Neural cell (in vitro differentiated cells): Measurements from ENCODE around the gene ASTN1. TPM values are rescaled to one million over a fixed set of nuclear protein-coding genes. Genes with fewer than 3 reads are reported as not detected.

ENCODE experiments used
- polyA plus RNA-seq: library from polyadenylated mRNA; depleted of rRNA; stranded (reverse); fragments of >200 nt; gene quantifications from 2 replicates; pipeline ENCODE4 v1.2.3, GENCODE V29; 2014
- small RNA-seq, 3 experiments: library from RNA; depleted of rRNA; stranded (forward); fragments of <200 nt; gene quantifications; one replicate each; pipeline ENCODE3, GENCODE V24; 2012

ASTN1 gene
- polyA plus RNA-seq, 1 donor from 2014 or later, result 33.4 TPM

Small RNAs within 50 kb of the gene (small RNA-seq; reads per million reads assigned to genes)
- 1,317 to 2,100 (median 1,884) reads per million in 3 experiments for gene MIR488

Other genes starting within 250 kb of the ASTN1 start
- gene BRINP2, start 6.2 kb upstream of the ASTN1 start, polyA plus RNA-seq, result 12.9 and 17.2 TPM in 2 replicates